IMR-90 (cell line): ENCODE measurements around the gene TRAT1. TPM values are rescaled to one million over a fixed set of nuclear protein-coding genes. Genes with fewer than 3 reads are reported as not detected.

ENCODE experiments used
- ATAC-seq: fragments of 200-7000 bp; cut with Tn5 transposase; 2 replicates; pipeline ENCODE4 v1.9.1; 2020; ENCODE audit warnings: low read depth, mild to moderate bottlenecking, moderate library complexity
- BruUV-seq: library from RNA; stranded (reverse); fragments of 400-500 nt; replicated peaks from 2 replicates; lab custom pipeline; 2021; lab: Mats Ljungman, UMichigan
- CTCF ChIA-PET: fragments of 300-600 bp; formaldehyde crosslinking; extraction: SDS; loops from one replicate; lab custom pipeline; 2021; ENCODE audit warnings: antibody characterized with exemption; lab: Yijun Ruan, JAX
- POLR2A ChIA-PET: fragments of 300-600 bp; sonication (Branson Sonifier 250); formaldehyde crosslinking; loops from one replicate; lab custom pipeline; 2022; ENCODE audit warnings: antibody characterized with exemption; ENCODE audit not compliant: unreplicated experiment; lab: Charles Lee
- DNase-seq: peaks from one replicate; pipeline ENCODE4 v3.0.0; 2013
- H2AFZ ChIP-seq: replicated peaks from 2 replicates; pipeline ENCODE3; 2013; ENCODE audit warnings: low read length, mild to moderate bottlenecking; ENCODE audit not compliant: poor library complexity
- H2AK5ac ChIP-seq: 2 replicates; pipeline ENCODE4 v1.6.1; 2013; ENCODE audit warnings: low read depth, low read length, inconsistent platforms
- H2AK9ac ChIP-seq: replicated peaks from 2 replicates; pipeline ENCODE3; 2013; ENCODE audit warnings: mild to moderate bottlenecking, low read depth, low read length, moderate library complexity; ENCODE audit not compliant: poor library complexity
- H2BK120ac ChIP-seq: 2 replicates; pipeline ENCODE4 v1.6.1; 2013; ENCODE audit warnings: low read depth, low read length, inconsistent platforms
- H2BK15ac ChIP-seq: 3 replicates; pipeline ENCODE4 v1.6.1; 2013; ENCODE audit warnings: low read depth, low read length, inconsistent platforms
- H2BK20ac ChIP-seq: 2 replicates; pipeline ENCODE4 v1.6.1; 2013; ENCODE audit warnings: low read depth, mild to moderate bottlenecking, inconsistent platforms, low read length, moderate library complexity
- H2BK5ac ChIP-seq: 2 replicates; pipeline ENCODE4 v1.6.1; 2013; ENCODE audit warnings: mild to moderate bottlenecking, low read depth, low read length, inconsistent platforms; ENCODE audit not compliant: poor library complexity, severe bottlenecking
- H3K14ac ChIP-seq: replicated peaks from 2 replicates; pipeline ENCODE4 v1.6.1; 2013; ENCODE audit warnings: low read depth, low read length, inconsistent platforms
- H3K18ac ChIP-seq: 2 replicates; pipeline ENCODE4 v1.6.1; 2013; ENCODE audit warnings: low read depth, low read length, control low read depth
- H3K23ac ChIP-seq: 2 replicates; pipeline ENCODE4 v1.6.1; 2013; ENCODE audit warnings: low read depth, low read length, inconsistent platforms
- H3K27ac ChIP-seq: 2 replicates; pipeline ENCODE4 v1.5.1; 2013; ENCODE audit warnings: mild to moderate bottlenecking, control low read depth, low read length; ENCODE audit not compliant: insufficient read depth
- H3K27me3 ChIP-seq: 2 replicates; pipeline ENCODE4 v1.6.1; 2013; ENCODE audit warnings: low read length; ENCODE audit not compliant: control insufficient read depth, insufficient read depth
- H3K36me3 ChIP-seq: 2 replicates; pipeline ENCODE4 v1.6.1; 2013; ENCODE audit warnings: low read length, mixed read lengths; ENCODE audit not compliant: control insufficient read depth, insufficient read depth
- H3K4ac ChIP-seq: 2 replicates; pipeline ENCODE4 v1.6.1; 2013; ENCODE audit warnings: low read depth, low read length, inconsistent platforms
- H3K4me1 ChIP-seq: 2 replicates; pipeline ENCODE4 v1.6.1; 2013; ENCODE audit warnings: low read length, mixed read lengths; ENCODE audit not compliant: control insufficient read depth, insufficient read depth
- H3K4me2 ChIP-seq: 2 replicates; pipeline ENCODE4 v1.6.1; 2013; ENCODE audit warnings: low read depth, mild to moderate bottlenecking, control low read depth, low read length, moderate library complexity
- H3K4me3 ChIP-seq: 2 replicates; pipeline ENCODE4 v1.5.1; 2013; ENCODE audit warnings: low read depth, mild to moderate bottlenecking, control low read depth, low read length, moderate library complexity; ENCODE audit not compliant: insufficient read depth
- H3K56ac ChIP-seq: 2 replicates; pipeline ENCODE4 v1.6.1; 2013; ENCODE audit warnings: low read length, inconsistent platforms; ENCODE audit not compliant: insufficient read depth; ENCODE audit errors: extremely low read depth
- H3K79me1 ChIP-seq, 2 experiments: 2 replicates each; pipeline ENCODE4 v1.6.1; 2013; ENCODE audit warnings: low read length in 2 of 2, inconsistent platforms in 1 of 2, low read depth in 1 of 2
- H3K9ac ChIP-seq: 2 replicates; pipeline ENCODE4 v1.6.1; 2013; ENCODE audit warnings: low read depth, low read length, control low read depth
- H3K9me1 ChIP-seq: 2 replicates; pipeline ENCODE4 v1.6.1; 2013; ENCODE audit warnings: low read length, inconsistent platforms; ENCODE audit not compliant: insufficient read depth
- H3K9me3 ChIP-seq: 2 replicates; pipeline ENCODE4 v1.6.1; 2013; ENCODE audit warnings: low read length; ENCODE audit not compliant: control insufficient read depth, insufficient read depth
- H4K20me1 ChIP-seq: 2 replicates; pipeline ENCODE4 v1.6.1; 2013; ENCODE audit warnings: low read length, inconsistent platforms; ENCODE audit not compliant: insufficient read depth
- H4K5ac ChIP-seq: 2 replicates; pipeline ENCODE4 v1.6.1; 2013; ENCODE audit warnings: mild to moderate bottlenecking, low read depth, low read length, control low read depth
- H4K8ac ChIP-seq, 2 experiments: 2 replicates each; pipeline ENCODE4 v1.6.1; 2013; ENCODE audit warnings: low read depth in 2 of 2, low read length in 2 of 2, control low read depth in 1 of 2, inconsistent platforms in 1 of 2
- H4K91ac ChIP-seq: 2 replicates; pipeline ENCODE4 v1.6.1; 2013; ENCODE audit warnings: low read depth, low read length, inconsistent platforms; ENCODE audit not compliant: insufficient read depth
- BHLHE40 ChIP-seq: fragments of 150-350 bp; IDR thresholded peaks from 2 replicates; pipeline ENCODE4 v1.6.1; 2016; ENCODE audit warnings: mild to moderate bottlenecking, low read depth, low read length
- CEBPB ChIP-seq: IDR thresholded peaks from 2 replicates; pipeline ENCODE4 v1.6.1; 2012; ENCODE audit warnings: low read depth, low read length, improper control_type of control experiment
- CHD1 ChIP-seq: IDR thresholded peaks from 2 replicates; pipeline ENCODE4 v1.6.1; 2012; ENCODE audit warnings: low read depth, low read length, improper control_type of control experiment
- FOS ChIP-seq: fragments of 150-350 bp; IDR thresholded peaks from 2 replicates; pipeline ENCODE4 v1.6.1; 2016; ENCODE audit warnings: low read depth, low read length
- MAFK ChIP-seq: IDR thresholded peaks from 2 replicates; pipeline ENCODE4 v1.6.1; 2012; ENCODE audit warnings: low read depth, low read length, improper control_type of control experiment
- MAZ ChIP-seq: IDR thresholded peaks from 2 replicates; pipeline ENCODE4 v1.6.1; 2012; ENCODE audit warnings: low read depth, mild to moderate bottlenecking, low read length, improper control_type of control experiment, moderate library complexity, borderline replicate concordance
- MXI1 ChIP-seq: IDR thresholded peaks from 2 replicates; pipeline ENCODE4 v1.6.1; 2012; ENCODE audit warnings: low read depth, mild to moderate bottlenecking, low read length, moderate library complexity, borderline replicate concordance
- NFE2L2 ChIP-seq: fragments of 150-350 bp; IDR thresholded peaks from 2 replicates; pipeline ENCODE4 v1.6.1; 2016; ENCODE audit warnings: low read depth, mild to moderate bottlenecking, low read length
- POLR2A ChIP-seq: IDR thresholded peaks from 2 replicates; pipeline ENCODE4 v1.6.1; 2012; ENCODE audit warnings: mild to moderate bottlenecking, low read depth, low read length
- RAD21 ChIP-seq: IDR thresholded peaks from 2 replicates; pipeline ENCODE4 v1.6.1; 2012; ENCODE audit warnings: low read length, improper control_type of control experiment
- RCOR1 ChIP-seq: IDR thresholded peaks from 2 replicates; pipeline ENCODE4 v1.6.1; 2012; ENCODE audit warnings: mild to moderate bottlenecking, low read length, improper control_type of control experiment; ENCODE audit not compliant: insufficient replicate concordance
- RFX5 ChIP-seq: IDR thresholded peaks from 2 replicates; pipeline ENCODE4 v1.8.0; 2012; ENCODE audit warnings: low read depth, mild to moderate bottlenecking, low read length, moderate library complexity
- SMC3 ChIP-seq: fragments of 150-350 bp; IDR thresholded peaks from 2 replicates; pipeline ENCODE4 v1.6.1; 2016; ENCODE audit warnings: low read depth, mild to moderate bottlenecking, antibody characterized with exemption, low read length, moderate library complexity
- WGBS, 2 experiments: methylation state at CpG; one replicate each; pipeline versions ENCODE4 v1.1.5 to v1.1.7; 2013; ENCODE audit warnings: missing lambda C conversion rate in 2 of 2; ENCODE audit not compliant: insufficient read length in 1 of 2; ENCODE audit errors: extremely low coverage in 2 of 2; 5-methylcytosine and 5-hydroxymethylcytosine counted together
- dilution Hi-C: fragments of 300-500 bp; cut with HindIII; formaldehyde crosslinking; loops from one replicate; pipeline ENCODE4 v1.14.3; 2018; ENCODE audit warnings: low sequenced_read_pairs; ENCODE audit not compliant: unreplicated experiment
- in situ Hi-C: fragments of 300-500 bp; cut with MboI; formaldehyde crosslinking; loops from 3 replicates; pipeline ENCODE4 v1.14.3; 2019; ENCODE audit warnings: low sequenced_read_pairs, inconsistent platforms, mixed read lengths
- intact Hi-C: fragments of 100-400 bp; cut with micrococcal nuclease; formaldehyde crosslinking; loops from 2 replicates; pipeline ENCODE4 v1.10.0; 2022
- polyA plus RNA-seq, 3 experiments: library from polyadenylated mRNA; depleted of rRNA; stranded (reverse); fragments of >200 nt; gene quantifications; 2 replicates each; pipeline ENCODE4 v1.2.3, GENCODE V29; 2012; ENCODE audit warnings: low replicate concordance in 1 of 3
- total RNA-seq: library from RNA; depleted of rRNA; stranded (reverse); fragments of >200 nt; gene quantifications from 2 replicates; pipeline ENCODE4 v1.2.3, GENCODE V29; 2012
- TF ChIP-seq, protein P1 (sequence below): fragments of 150-350 bp; IDR thresholded peaks from 2 replicates; pipeline ENCODE4 v1.6.1; 2017; ENCODE audit warnings: mild to moderate bottlenecking, antibody characterized with exemption, low read length, low read depth
- TF ChIP-seq, protein P2 (sequence below): conservative IDR thresholded peaks from 2 replicates; pipeline ENCODE4 v1.5.1; 2012; ENCODE audit warnings: mild to moderate bottlenecking, low read depth, low read length, improper control_type of control experiment
- TF ChIP-seq, protein P3 (sequence below): fragments of 150-350 bp; IDR thresholded peaks from 2 replicates; pipeline ENCODE4 v1.6.1; 2016; ENCODE audit warnings: low read depth, mild to moderate bottlenecking, low read length, moderate library complexity, borderline replicate concordance

TRAT1 gene
- total and polyA plus RNA-seq, 2 of the 4 experiments (the other 2 are of a cell fraction), result not detected

DNA sequence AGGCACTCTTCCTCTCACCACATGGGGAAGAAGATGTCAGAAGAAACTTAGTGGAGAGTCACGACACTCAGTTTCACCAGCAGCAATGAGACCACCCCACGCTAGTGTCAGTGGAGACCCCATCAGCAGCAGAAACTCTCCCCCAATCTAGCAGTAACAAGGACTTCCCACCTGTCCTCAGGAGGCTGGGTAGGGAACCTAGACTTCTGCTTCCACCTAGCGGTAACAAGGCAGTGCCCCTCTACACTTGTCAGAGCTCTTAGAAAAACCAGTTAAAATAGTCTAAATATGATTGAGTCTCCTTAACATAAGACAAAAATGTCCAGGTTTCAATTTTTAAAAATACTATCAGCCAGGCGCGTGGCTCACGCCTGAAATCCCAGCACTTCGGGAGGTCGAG is 57.3 kb downstream of the TRAT1 start:
- no peak overlapping the region for H3K9ac ChIP-seq
- H2AK9ac ChIP-seq, result no peak overlapping the region
- TF ChIP-seq SMC3 (no peak), RCOR1 (no peak), FOS (no peak), RAD21 (no peak), BHLHE40 (no peak), CHD1 (no peak), NFE2L2 (no peak), RFX5 (no peak), POLR2A (no peak), MXI1 (no peak), MAFK (no peak), MAZ (no peak), CEBPB (no peak)
- TF ChIP-seq, protein P1, sequence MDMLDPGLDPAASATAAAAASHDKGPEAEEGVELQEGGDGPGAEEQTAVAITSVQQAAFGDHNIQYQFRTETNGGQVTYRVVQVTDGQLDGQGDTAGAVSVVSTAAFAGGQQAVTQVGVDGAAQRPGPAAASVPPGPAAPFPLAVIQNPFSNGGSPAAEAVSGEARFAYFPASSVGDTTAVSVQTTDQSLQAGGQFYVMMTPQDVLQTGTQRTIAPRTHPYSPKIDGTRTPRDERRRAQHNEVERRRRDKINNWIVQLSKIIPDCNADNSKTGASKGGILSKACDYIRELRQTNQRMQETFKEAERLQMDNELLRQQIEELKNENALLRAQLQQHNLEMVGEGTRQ, result no peak
- TF ChIP-seq, protein P2, sequence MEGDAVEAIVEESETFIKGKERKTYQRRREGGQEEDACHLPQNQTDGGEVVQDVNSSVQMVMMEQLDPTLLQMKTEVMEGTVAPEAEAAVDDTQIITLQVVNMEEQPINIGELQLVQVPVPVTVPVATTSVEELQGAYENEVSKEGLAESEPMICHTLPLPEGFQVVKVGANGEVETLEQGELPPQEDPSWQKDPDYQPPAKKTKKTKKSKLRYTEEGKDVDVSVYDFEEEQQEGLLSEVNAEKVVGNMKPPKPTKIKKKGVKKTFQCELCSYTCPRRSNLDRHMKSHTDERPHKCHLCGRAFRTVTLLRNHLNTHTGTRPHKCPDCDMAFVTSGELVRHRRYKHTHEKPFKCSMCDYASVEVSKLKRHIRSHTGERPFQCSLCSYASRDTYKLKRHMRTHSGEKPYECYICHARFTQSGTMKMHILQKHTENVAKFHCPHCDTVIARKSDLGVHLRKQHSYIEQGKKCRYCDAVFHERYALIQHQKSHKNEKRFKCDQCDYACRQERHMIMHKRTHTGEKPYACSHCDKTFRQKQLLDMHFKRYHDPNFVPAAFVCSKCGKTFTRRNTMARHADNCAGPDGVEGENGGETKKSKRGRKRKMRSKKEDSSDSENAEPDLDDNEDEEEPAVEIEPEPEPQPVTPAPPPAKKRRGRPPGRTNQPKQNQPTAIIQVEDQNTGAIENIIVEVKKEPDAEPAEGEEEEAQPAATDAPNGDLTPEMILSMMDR, result no peak
- TF ChIP-seq, protein P3, sequence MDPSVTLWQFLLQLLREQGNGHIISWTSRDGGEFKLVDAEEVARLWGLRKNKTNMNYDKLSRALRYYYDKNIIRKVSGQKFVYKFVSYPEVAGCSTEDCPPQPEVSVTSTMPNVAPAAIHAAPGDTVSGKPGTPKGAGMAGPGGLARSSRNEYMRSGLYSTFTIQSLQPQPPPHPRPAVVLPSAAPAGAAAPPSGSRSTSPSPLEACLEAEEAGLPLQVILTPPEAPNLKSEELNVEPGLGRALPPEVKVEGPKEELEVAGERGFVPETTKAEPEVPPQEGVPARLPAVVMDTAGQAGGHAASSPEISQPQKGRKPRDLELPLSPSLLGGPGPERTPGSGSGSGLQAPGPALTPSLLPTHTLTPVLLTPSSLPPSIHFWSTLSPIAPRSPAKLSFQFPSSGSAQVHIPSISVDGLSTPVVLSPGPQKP, result no peak
- no peak overlapping the region for H3K4ac ChIP-seq
- H3K14ac ChIP-seq, result no peak overlapping the region
- no peak overlapping the region for H3K4me2 ChIP-seq
- ChIA-PET CTCF (no interaction called here), POLR2A (no interaction called here)
- H3K9me1 ChIP-seq, result no peaks in the 10 kb centered on the region
- no peak overlapping the region for H4K5ac ChIP-seq
- WGBS, 2 experiments, result no CpG with 5 or more reads among the region's 8 CpGs
- H3K56ac ChIP-seq, result no peak overlapping the region
- H3K36me3 ChIP-seq, result no peaks in the 10 kb centered on the region
- no peaks in the 10 kb centered on the region for H3K79me1 ChIP-seq
- BruUV-seq, result no TSS peak
- no peak overlapping the region for H3K18ac ChIP-seq
- H2AFZ ChIP-seq, result peak overlapping the region; percentile 27
- DNase-seq (no peak), ATAC-seq (no peak)
- no peak overlapping the region for H3K4me3 ChIP-seq
- H3K27me3 ChIP-seq, result no peaks in the 10 kb centered on the region
- H2BK120ac ChIP-seq, result no peak overlapping the region
- H2BK20ac ChIP-seq, result no peak overlapping the region
- no peak overlapping the region for H4K8ac ChIP-seq
- no peak overlapping the region for H2BK5ac ChIP-seq
- no peaks in the 10 kb centered on the region for H3K4me1 ChIP-seq
- H4K20me1 ChIP-seq, result no peaks in the 10 kb centered on the region
- no peaks in the 10 kb centered on the region for H3K9me3 ChIP-seq
- no peak overlapping the region for H2AK5ac ChIP-seq
- dilution Hi-C loops (no loop called here), intact Hi-C loops (no loop called here), in situ Hi-C loops (loop anchor here (25.0 kb wide), 1 partner anchor 93 kb away; no protein-coding TSS in a partner anchor)
- H3K27ac ChIP-seq, result no peak overlapping the region
- H3K23ac ChIP-seq, result no peak overlapping the region
- no peak overlapping the region for H2BK15ac ChIP-seq
- H4K91ac ChIP-seq, result no peak overlapping the region
